LoVo (cell line): Measurements from ENCODE around the gene ALG1.

Experiments used
- DNase-seq: peaks from one replicate; pipeline ENCODE4 v3.0.0-alpha.2; 2016; ENCODE audit warnings: low spot score

Gene ALG1

GRCh38 chr16:5045499-5046115 is 26.0 kb upstream of the ALG1 start:
- DNase-seq = no peak

DNA sequence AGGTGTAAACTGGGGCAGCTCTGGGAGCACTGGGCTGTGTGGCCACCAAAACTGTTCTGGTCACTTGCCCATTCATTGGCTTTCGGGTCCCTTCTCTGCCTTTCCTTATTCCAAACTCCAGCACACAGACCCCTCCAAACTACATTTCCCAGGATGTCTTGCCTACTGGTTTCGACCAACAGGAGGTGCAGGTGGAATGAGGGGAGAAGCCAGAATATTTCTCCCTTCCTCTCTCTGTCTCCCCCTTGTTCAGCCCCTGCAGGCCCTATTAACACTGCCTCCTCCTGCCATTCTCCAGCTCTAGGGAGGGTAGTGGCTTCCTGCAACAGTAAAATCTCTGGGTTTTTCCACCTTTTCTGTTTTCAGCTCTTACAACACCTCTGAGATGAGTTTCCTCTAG is 24.7 kb upstream of the ALG1 start:
- DNase-seq = no peak

DNA sequence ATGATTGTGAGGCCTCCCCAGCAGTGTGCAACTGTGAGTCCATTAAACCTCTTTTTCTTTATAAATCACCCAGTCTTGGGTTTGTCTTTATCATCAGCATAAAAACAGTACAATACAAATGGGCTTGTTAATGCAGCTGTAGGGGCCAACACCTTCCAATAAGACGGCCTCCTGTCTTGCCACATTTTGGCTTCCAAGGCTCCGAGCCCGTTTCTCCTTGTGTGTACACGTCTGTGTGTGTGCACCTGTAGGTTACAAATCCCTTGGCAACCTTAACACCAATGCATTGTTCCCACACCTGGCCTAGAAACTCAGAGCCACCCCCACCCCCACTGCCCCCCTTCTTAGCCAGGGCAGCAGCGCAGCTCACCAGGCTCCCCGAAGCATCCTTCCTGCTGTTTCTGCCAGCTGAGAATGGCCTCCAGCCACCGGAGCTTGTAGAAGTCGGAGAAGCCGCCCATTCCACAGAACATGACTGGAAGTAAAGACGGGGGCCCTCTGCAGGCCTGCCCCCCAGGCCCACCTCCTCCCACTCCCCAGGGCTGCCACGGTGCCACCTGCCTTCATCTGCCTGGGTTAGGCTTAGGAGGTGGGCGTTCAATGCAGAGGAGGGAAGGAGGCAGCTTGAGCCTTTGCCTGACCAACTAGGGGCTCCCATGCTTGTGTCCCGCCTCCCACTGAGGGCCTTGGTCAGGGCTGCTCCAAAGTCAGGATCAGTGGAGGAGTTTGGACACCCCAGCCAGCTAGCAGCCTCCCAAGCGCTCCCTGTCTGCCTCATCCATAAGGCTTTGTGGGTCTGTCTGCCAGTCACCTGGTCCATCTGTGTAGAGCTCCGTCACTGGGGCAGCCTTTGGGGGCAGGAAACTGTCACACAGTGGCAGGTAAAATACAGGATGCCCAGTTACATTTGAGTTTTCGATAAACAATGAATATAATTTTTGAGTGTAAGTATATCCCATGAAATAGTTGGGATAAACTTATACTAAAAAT is 16.5 kb upstream of the ALG1 start:
- DNase-seq = no peak

- no peak for DNase-seq
Observed at GRCh38 chr16:5056352-5056751, 15.3 kb upstream of the ALG1 start.

- no peak for DNase-seq
Observed at GRCh38 chr16:5058476-5058875, 13.2 kb upstream of the ALG1 start.

DNA sequence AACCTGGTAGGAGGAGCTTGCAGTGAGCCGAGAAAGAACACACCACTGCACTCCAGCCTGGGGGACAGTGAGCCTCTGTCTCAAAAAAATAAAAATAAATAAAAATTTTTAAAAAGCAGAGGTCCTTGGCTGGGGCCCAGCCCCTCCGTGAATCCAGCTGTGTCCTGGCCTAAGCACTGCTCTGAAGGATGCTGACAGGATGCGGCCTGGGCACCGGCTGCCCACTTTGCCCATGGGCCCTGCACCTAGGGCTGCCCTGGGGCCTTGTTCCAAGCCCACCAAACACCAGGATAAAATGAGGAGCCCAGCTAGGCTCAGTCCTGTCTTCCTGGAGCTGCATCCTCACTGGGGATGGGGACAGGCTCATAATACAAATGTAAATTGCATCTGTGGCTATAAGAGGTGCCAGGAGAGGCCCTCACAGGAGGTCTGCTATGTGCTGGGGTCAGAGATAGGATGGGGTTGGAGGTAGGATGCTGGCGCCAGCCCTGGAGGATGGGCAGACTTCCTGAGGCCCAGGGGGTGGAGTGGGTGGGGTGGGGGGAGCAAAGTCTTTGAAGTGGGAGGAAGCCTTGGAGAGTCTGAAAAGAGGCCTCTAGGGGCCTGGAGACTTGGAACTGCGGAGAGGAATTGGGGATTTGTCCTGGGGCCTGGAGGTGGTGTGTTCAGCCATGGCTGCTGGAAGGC is 12.1 kb upstream of the ALG1 start:
- no peak for DNase-seq

- no peak for DNase-seq
Observed at GRCh38 chr16:5060073-5060641, 11.5 kb upstream of the ALG1 start.

GRCh38 chr16:5062051-5062450 is 9.6 kb upstream of the ALG1 start:
- no peak for DNase-seq

- no peak for DNase-seq
Observed at GRCh38 chr16:5062790-5063765, 8.6 kb upstream of the ALG1 start.

- DNase-seq = no peak
Observed at GRCh38 chr16:5064915-5065314, 6.7 kb upstream of the ALG1 start.

GRCh38 chr16:5065326-5065725 is 6.3 kb upstream of the ALG1 start:
- no peak for DNase-seq

DNA sequence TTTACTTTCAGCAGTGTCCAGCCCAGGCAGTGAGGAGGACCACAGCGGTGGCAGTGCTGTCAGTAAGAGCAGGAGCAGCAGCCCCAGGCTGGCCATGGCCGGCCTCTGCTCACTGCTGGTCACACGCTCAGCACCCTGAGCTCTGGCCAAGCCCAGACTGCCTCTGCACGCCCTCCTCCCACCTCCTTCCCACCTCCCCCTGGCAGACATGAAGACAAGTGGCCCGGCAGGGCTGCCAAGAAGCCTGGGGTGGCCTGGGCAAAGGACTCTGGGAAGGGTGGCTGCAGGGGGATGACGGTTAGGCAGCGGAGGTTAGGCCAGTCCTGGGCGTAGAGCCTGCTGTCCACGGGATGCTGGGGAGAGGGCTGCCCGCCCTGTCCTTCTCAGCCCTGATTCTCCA is 5.8 kb upstream of the ALG1 start, which contains the start of gene C16orf89:
TSS of gene C16orf89 (minus strand) at position 144 of the 400 bp plus-strand sequence. CDS start at position 96, 48 bp downstream.
- no peak for DNase-seq

- no peak for DNase-seq
Observed at GRCh38 chr16:5066511-5066910, 5.1 kb upstream of the ALG1 start.

DNA sequence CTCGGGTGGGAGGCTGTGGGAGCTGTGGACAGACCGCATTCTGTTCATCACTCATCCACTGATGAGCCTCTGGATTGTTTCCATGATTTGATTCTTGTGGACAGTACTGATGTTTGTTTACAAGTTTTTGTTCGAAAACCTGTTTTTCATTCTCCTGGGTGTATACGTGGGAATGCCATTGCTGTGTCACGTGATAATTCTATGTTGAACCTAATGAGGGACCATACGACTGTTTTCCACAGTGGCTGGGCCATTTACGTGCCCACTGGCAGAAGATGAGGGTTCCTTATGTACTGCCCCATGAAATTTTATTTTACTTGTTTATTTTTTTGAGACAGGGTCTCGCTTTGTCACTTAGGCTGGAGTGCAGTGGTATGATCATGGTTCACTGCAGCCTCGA is 2.6 kb upstream of the ALG1 start:
- no peak for DNase-seq

DNA sequence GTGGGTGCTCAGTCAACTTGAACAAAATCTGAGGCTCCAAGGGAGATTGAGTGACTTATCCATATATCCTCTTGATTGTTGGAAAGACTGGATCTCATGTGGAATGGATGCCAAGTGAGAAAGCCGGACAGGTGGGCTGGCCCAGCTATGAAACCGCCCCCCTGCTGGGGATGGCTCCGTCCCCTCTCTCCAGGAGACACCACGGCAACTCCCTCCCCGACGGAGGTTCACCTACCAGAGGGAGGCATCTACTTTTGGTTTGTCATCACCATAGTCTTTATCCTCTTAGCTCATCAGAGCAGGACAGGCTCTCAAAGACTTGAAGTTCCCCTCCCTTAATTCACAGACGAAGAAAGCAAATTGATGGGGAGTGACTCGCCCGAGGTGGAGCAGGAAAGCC is 1.8 kb upstream of the ALG1 start:
- DNase-seq = no peak

- no peak for DNase-seq
Observed at GRCh38 chr16:5070431-5071186, 1.0 kb upstream of the ALG1 start.

DNA sequence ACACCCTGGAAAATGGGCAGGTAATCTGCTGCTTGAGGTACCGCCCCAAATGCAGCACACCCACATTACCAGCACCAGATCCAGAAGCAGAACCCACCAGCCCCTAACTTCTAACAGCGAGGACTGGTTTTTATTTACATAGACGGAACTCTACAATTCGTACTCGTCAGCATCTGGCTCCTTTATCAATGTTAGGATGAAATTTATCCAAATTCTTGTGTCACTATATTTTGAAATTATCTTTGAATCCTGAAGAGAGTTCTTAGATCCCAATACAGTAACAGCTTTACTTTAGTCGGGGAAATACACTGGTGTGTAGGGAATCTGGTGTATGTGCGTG is 332 bp upstream of the ALG1 start:
- DNase-seq = no peak

- DNase-seq = no peak
Observed at GRCh38 chr16:5072334-5073278, 963 bp downstream of the ALG1 start.

- no peak for DNase-seq
Observed at GRCh38 chr16:5073279-5073629, 1.6 kb downstream of the ALG1 start.
